ENCODE data around the gene LDB2. TPM values are rescaled to one million over a fixed set of nuclear protein-coding genes. Genes with fewer than 3 reads are reported as not detected.

LDB2 gene
- total and polyA plus RNA-seq, 2 of the 8 experiments (the other 6 are each of a cell fraction or from before 2014, with no cell fraction given): 57.0 to 140 TPM

DNA sequence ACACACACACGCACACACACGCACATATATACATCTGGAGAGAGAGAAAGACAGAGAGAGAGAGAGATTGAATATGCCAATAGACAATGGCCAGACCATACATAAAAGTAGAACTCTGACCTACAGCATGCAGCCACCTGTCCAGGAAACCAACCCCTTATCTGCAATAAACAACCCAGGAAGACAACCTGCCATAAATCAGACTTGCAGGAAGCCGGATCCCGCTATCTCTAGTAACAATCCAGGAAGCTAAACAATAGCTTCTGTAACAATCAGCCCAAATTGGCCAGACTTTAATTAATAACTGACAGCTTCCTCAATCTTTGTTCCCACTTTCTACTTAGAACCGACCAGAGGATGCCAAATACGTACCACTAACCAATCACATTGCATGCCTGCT lies 173.2 kb downstream of the LDB2 start:
- Histone ChIP-seq H3K9ac (replicated peaks in 1 of 4; ENCODE audit: extremely low read depth in 1 of 4, low read depth in 3 of 4, low read length in 3 of 4) (no peak overlapping the region), H3K56ac (replicated peaks; ENCODE audit: insufficient read length, low read depth, low read length) (no peak overlapping the region), H3K23ac (ENCODE audit: insufficient read length) (no peak overlapping the region), H4K20me1 (replicated peaks in 1 of 2; ENCODE audit: control insufficient read depth in 1 of 2, insufficient read depth in 2 of 2, low read length in 2 of 2) (no peaks in the 10 kb centered on the region), H2AK5ac (ENCODE audit: low read depth, low read length) (no peak overlapping the region), H3K4me1 (replicated peaks in 1 of 4; ENCODE audit: control insufficient read depth in 3 of 4, insufficient read depth in 4 of 4, low read length in 3 of 4) (peaks cover 2 to 4% (median 3%) of the 10 kb centered on the region in 4 experiments; a peak in 4 of 7 replicates), H3K4me3 (ENCODE audit: extremely low read depth in 1 of 4, insufficient read depth in 2 of 4, low read depth in 3 of 4, low read length in 4 of 4) (no peak overlapping the region), H3K36me3 (ENCODE audit: control insufficient read depth in 2 of 4, insufficient read depth in 4 of 4, low read length in 3 of 4) (no peaks in the 10 kb centered on the region), H3K23me2 (ENCODE audit: low read depth, low read length) (no peaks in the 10 kb centered on the region), H3K79me2 (ENCODE audit: control insufficient read depth in 1 of 2, insufficient read depth in 2 of 2, low read length in 2 of 2) (no peaks in the 10 kb centered on the region; a peak in 1 of 4 replicates), H3K4ac (replicated peaks; ENCODE audit: insufficient read length, low read depth, low read length) (no peak overlapping the region), H2BK15ac (ENCODE audit: low read length) (no peak overlapping the region), H2BK20ac (ENCODE audit: low read length) (no peak overlapping the region), H4K8ac (ENCODE audit: extremely low read depth, insufficient read depth, low read length) (no peak overlapping the region), H2BK12ac (ENCODE audit: low read depth, low read length) (no peak overlapping the region), H2BK120ac (replicated peaks; ENCODE audit: low read depth, low read length) (no peak overlapping the region), H3K79me1 (ENCODE audit: low read depth, low read length) (no peaks in the 10 kb centered on the region), H2AFZ (ENCODE audit: low read length) (no peak overlapping the region), H3K18ac (ENCODE audit: extremely low read depth, low read length) (no peak overlapping the region), H3K9me3 (ENCODE audit: insufficient read depth in 2 of 2, low read depth in 1 of 2, low read length in 1 of 2) (peaks cover 0 to 1% of the 10 kb centered on the region in 2 experiments; a peak in 1 of 4 replicates), H2BK5ac (ENCODE audit: low read depth, low read length) (no peak overlapping the region), H3K14ac (ENCODE audit: insufficient read length) (no peak overlapping the region), H4K5ac (ENCODE audit: insufficient read length, low read depth, low read length) (no peak overlapping the region), H3K27ac (ENCODE audit: low read depth, low read length) (no peak overlapping the region), H4K91ac (replicated peaks; ENCODE audit: insufficient read length, low read length) (no peak overlapping the region), H3K4me2 (ENCODE audit: insufficient read depth in 1 of 2, low read depth in 2 of 2, low read length in 2 of 2) (no peak overlapping the region), H3K27me3 (replicated peaks in 1 of 4; ENCODE audit: control insufficient read depth in 3 of 4, extremely low read depth in 1 of 4, insufficient read depth in 3 of 4, low read length in 3 of 4) (no peaks in the 10 kb centered on the region)
- WGBS, 2 experiments (ENCODE audit: extremely low coverage in 1 of 2, insufficient coverage in 1 of 2, insufficient read length in 1 of 2, insufficient replicate concordance in 2 of 2, low coverage in 1 of 2, low lambda C conversion rate in 2 of 2, missing lambda C conversion rate in 1 of 2): 90% methylated on average over 6 of the region's 6 CpGs; no CpG with 5 or more reads in 1 of the 2 experiments
- ChIA-PET CTCF (ENCODE audit: partially characterized antibody) (interaction anchor here (0.5 to 1.4 kb wide), 3 partner anchors 15 to 447 kb away, joined by 3 to 4 read pairs (median 3); no protein-coding TSS in a partner anchor), POLR2A (ENCODE audit: partially characterized antibody) (interaction anchor here (1.4 kb wide), 1 partner anchor 11 kb away, joined by 3 read pairs; no protein-coding TSS in a partner anchor)
- FAIRE-seq (no peak), DNase-seq (ENCODE audit: low read depth in 1 of 2, low spot score in 2 of 2) (no peak)
- no peak for TF ChIP-seq KDM1A (IDR thresholded peaks at IDR 0.05; ENCODE audit: borderline replicate concordance, low read length)
- no peak for TF ChIP-seq SP4 (IDR thresholded peaks at IDR 0.05; ENCODE audit: low read length)
- no peak for TF ChIP-seq JUN (IDR thresholded peaks at IDR 0.05; ENCODE audit: low read depth, low read length)
- TF ChIP-seq, protein P1, sequence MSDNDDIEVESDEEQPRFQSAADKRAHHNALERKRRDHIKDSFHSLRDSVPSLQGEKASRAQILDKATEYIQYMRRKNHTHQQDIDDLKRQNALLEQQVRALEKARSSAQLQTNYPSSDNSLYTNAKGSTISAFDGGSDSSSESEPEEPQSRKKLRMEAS (IDR thresholded peaks at IDR 0.05): no peak
- no peak for TF ChIP-seq BRCA1 (IDR thresholded peaks at IDR 0.05; ENCODE audit: low read depth, low read length)
- no peak for TF ChIP-seq TCF12 (IDR thresholded peaks at IDR 0.05; ENCODE audit: low read depth, low read length)
- no peak for TF ChIP-seq CEBPB (IDR thresholded peaks at IDR 0.05; ENCODE audit: low read depth, low read length)
- TF ChIP-seq EZH2 (IDR thresholded peaks at IDR 0.05; ENCODE audit: low read depth, low read length, severe bottlenecking): no peak
- no peak for TF ChIP-seq KDM5A (IDR thresholded peaks at IDR 0.05; ENCODE audit: low read length)

Data from H1 (cell line).